ENCODE measurements around the gene PISD.

Gene PISD

GRCh38 chr22:31569126-31569525 is 92.9 kb downstream of the PISD start:
- Histone ChIP-seq H3K9me3 (ENCODE audit: control insufficient read depth in 2 of 2, low read length in 2 of 2) (no peaks in the 10 kb centered on the region), H3K27me3 (ENCODE audit: control insufficient read depth in 1 of 2, insufficient read depth in 2 of 2, low read length in 2 of 2) (no peaks in the 10 kb centered on the region), H3K36me3 (ENCODE audit: control insufficient read depth in 2 of 2, insufficient read depth in 2 of 2, low read length in 2 of 2) (peaks cover 0 to 3% of the 10 kb centered on the region in 2 donors), H3K27ac (ENCODE audit: low read length) (no peak overlapping the region), H3K4me3 (ENCODE audit: low read length in 2 of 2) (no peak overlapping the region), H3K4me1 (ENCODE audit: control insufficient read depth, insufficient read depth, low read length) (no peaks in the 10 kb centered on the region), H3K9ac (ENCODE audit: low read length in 2 of 2) (no peak overlapping the region)
